Measurements from ENCODE around the gene ANKRD60. TPM values are rescaled to one million over a fixed set of nuclear protein-coding genes. Genes with fewer than 3 reads are reported as not detected.

The ANKRD60 gene
- total RNA-seq, 1 experiment from 2014 or later, result not detected

DNA sequence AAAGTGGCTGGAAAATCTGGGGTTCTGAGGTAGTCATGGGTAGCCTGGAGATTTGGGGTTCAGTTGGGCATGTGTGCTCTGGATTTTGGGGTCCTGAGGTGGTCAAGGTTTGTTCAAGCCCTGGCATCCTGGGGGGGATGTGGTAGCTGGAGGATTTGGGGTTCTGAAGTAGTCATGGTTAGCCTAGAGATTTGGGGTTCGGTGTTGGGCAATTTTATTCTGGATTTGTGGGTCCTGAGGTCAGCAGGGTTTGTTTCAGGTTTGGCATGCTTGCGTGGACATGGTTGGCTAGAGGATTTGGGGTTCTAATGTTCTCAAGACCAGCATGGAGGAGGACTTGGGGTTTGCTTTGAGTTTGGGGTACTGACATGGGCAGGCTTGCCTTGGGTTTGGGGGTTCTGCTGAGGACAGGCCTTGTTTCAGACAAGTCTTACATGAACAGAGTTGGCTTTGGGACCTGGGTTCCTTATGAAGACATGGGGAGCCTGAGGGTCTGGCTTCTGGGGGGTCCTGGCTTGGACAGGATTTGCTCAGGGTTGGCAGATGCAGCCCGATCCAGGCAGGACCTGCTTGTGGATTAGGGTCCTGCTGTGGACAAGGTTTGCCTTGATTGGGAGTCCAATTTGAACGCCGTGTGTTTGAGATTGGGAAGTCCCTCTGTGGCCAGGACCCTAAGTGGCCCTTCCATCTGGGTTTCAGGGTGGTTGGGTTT is 906 bp downstream of the ANKRD60 start:
- H3K4me3 ChIP-seq (ENCODE audit: low read depth, low read length, poor library complexity, severe bottlenecking), result peak overlapping the region; percentile 46
- CTCF ChIA-PET, result no interaction called here
- BruUV-seq (replicated peaks), result no TSS peak

DNA sequence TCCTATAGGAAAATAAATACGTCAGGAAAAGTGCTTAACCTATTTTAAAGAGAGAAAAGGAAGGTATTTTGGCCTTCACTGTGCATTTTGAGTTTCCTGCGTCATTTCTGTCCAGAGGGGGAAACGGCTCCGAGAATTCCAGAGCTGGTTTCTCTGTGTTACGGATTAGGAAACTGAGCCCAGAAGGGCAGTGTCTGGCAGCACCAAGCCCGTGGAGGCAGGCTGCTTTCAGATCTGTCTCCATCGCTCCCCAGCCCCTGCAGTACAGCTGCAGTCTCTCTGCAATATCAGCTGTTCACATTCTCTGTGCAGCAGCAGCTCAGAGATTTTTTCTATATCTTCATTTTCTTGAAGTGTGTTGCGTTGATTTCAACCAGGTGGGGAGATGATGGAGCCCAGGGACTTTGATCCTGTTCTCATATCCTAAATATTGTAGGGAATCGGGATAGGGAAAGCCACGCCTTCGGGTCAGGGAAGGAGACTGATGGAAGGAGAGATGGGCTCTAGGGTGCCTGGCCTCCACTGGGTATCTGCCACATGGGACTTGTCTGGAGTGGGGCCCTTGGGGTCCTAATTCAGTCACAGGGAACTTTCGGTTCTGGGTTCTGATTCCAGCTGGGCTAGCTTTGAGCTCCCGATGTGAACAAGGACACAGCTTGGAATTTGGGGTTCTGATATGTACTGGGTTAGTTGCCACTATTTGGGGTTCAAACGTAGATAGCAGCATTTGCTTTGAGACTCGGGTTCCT is 2.8 kb downstream of the ANKRD60 start:
- CTCF ChIA-PET, result no interaction called here
- Histone ChIP-seq H3K27me3 (replicated peaks; ENCODE audit: insufficient read depth, low read depth, low read length, poor library complexity) (peaks cover 34% of the 10 kb centered on the region), H3K27ac (ENCODE audit: low read depth, low read length, poor library complexity, severe bottlenecking) (no peak overlapping the region), H3K36me3 (ENCODE audit: insufficient read depth, low read length, poor library complexity, severe bottlenecking) (no peaks in the 10 kb centered on the region), H3K9me3 (ENCODE audit: low read depth, low read length, poor library complexity, severe bottlenecking) (no peaks in the 10 kb centered on the region), H3K4me1 (ENCODE audit: insufficient read depth, low read length, poor library complexity, severe bottlenecking) (peaks cover 7% of the 10 kb centered on the region), H3K4me3 (ENCODE audit: low read depth, low read length, poor library complexity, severe bottlenecking) (no peak overlapping the region)
- intact Hi-C loops (cut with micrococcal nuclease; ENCODE audit: unreplicated experiment), result no loop called here
- no TSS peak for BruUV-seq (replicated peaks)
- TF ChIP-seq EZH2 (IDR thresholded peaks at IDR 0.05; ENCODE audit: borderline replicate concordance, low read depth, low read length, poor library complexity, severe bottlenecking), result no peak
- TF ChIP-seq, protein P1, sequence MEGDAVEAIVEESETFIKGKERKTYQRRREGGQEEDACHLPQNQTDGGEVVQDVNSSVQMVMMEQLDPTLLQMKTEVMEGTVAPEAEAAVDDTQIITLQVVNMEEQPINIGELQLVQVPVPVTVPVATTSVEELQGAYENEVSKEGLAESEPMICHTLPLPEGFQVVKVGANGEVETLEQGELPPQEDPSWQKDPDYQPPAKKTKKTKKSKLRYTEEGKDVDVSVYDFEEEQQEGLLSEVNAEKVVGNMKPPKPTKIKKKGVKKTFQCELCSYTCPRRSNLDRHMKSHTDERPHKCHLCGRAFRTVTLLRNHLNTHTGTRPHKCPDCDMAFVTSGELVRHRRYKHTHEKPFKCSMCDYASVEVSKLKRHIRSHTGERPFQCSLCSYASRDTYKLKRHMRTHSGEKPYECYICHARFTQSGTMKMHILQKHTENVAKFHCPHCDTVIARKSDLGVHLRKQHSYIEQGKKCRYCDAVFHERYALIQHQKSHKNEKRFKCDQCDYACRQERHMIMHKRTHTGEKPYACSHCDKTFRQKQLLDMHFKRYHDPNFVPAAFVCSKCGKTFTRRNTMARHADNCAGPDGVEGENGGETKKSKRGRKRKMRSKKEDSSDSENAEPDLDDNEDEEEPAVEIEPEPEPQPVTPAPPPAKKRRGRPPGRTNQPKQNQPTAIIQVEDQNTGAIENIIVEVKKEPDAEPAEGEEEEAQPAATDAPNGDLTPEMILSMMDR (conservative IDR thresholded peaks at IDR 0.05; ENCODE audit: low read depth, low read length), result no peak
- no peak for DNase-seq (ENCODE audit: low spot score)
- POLR2A ChIA-PET (ENCODE audit: low non-redundant PET), result no interaction called here

More for the DNA sequence above, 906 bp downstream of the ANKRD60 start:
- POLR2A ChIA-PET (ENCODE audit: low non-redundant PET), result no interaction called here
- Histone ChIP-seq H3K36me3 (ENCODE audit: insufficient read depth, low read length, poor library complexity, severe bottlenecking) (no peaks in the 10 kb centered on the region), H3K4me1 (ENCODE audit: insufficient read depth, low read length, poor library complexity, severe bottlenecking) (peaks cover 7% of the 10 kb centered on the region), H3K27me3 (replicated peaks; ENCODE audit: insufficient read depth, low read depth, low read length, poor library complexity) (peaks cover 36% of the 10 kb centered on the region), H3K9me3 (ENCODE audit: low read depth, low read length, poor library complexity, severe bottlenecking) (no peaks in the 10 kb centered on the region), H3K27ac (ENCODE audit: low read depth, low read length, poor library complexity, severe bottlenecking) (no peak overlapping the region)
- intact Hi-C loops (cut with micrococcal nuclease; ENCODE audit: unreplicated experiment), result no loop called here
- no peak for DNase-seq (ENCODE audit: low spot score)
- TF ChIP-seq, protein P1 (conservative IDR thresholded peaks at IDR 0.05; ENCODE audit: low read depth, low read length), result no peak
- no peak for TF ChIP-seq EZH2 (IDR thresholded peaks at IDR 0.05; ENCODE audit: borderline replicate concordance, low read depth, low read length, poor library complexity, severe bottlenecking)

DNA sequence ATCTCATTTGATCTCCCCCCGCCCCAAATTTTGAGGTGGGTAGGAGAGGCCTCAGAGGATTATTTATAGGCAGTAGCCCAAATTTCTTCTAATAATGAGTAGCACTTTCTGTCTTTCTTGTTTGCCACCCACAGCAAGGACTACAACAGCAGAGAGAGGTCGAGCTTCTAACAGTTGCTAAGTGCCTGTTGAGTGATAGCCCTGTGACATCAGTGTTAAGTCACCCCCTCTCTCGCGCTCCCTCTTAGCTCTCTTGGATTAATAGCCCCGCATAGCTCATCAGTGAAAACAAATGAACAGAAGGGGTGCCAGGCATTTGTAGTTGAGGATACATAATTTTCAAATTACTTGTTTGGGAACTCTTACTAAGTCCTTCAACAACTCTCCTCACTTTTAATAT is 3.5 kb downstream of the ANKRD60 start:
- ChIA-PET POLR2A (ENCODE audit: low non-redundant PET) (no interaction called here), CTCF (no interaction called here)
- no peak overlapping the region for H3K27ac ChIP-seq (ENCODE audit: low read depth, low read length, poor library complexity, severe bottlenecking)
- no peaks in the 10 kb centered on the region for H3K9me3 ChIP-seq (ENCODE audit: low read depth, low read length, poor library complexity, severe bottlenecking)
- peaks cover 28% of the 10 kb centered on the region for H3K27me3 ChIP-seq (replicated peaks; ENCODE audit: insufficient read depth, low read depth, low read length, poor library complexity)
- no peak for TF ChIP-seq EZH2 (IDR thresholded peaks at IDR 0.05; ENCODE audit: borderline replicate concordance, low read depth, low read length, poor library complexity, severe bottlenecking)
- TF ChIP-seq, protein P1 (conservative IDR thresholded peaks at IDR 0.05; ENCODE audit: low read depth, low read length), result no peak
- no peak overlapping the region for H3K4me3 ChIP-seq (ENCODE audit: low read depth, low read length, poor library complexity, severe bottlenecking)
- peaks cover 11% of the 10 kb centered on the region for H3K4me1 ChIP-seq (ENCODE audit: insufficient read depth, low read length, poor library complexity, severe bottlenecking)
- BruUV-seq (replicated peaks), result no TSS peak
- intact Hi-C loops (cut with micrococcal nuclease; ENCODE audit: unreplicated experiment), result no loop called here
- no peaks in the 10 kb centered on the region for H3K36me3 ChIP-seq (ENCODE audit: insufficient read depth, low read length, poor library complexity, severe bottlenecking)
- no peak for DNase-seq (ENCODE audit: low spot score)

Measured in A673 (cell line).